Measurements from ENCODE around the gene PTGR3.

Gene PTGR3

DNA sequence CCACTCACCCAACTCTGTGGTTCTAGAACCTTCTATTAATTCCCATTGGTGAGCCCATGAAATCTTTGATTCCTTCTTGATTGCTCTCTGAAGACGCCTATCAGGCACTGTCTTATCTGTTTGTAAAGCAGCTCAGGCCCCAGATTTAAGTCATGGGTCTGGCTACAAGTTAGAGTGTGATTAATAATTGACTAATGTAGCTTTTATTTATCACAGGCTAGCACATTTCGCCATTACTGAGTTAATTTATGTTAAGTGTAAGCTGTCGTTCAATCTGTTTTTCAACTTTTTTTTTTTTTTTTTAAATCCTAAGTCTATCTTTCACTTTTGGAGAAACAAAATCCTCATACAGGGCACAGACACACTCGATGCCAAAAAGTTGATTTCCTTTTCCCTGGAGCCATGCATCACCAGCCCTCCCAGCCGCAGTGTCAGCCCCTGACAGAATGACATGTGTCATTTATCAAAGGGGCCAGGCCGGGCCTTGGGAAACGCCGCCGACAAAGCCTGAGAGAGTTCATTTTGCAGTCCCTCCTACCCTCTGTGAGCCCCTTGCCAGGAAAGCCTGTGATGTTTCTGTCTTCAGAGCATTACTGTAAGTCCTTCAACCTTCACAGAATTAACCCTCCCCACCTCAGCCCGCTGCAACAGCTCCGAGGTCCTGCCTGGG is 17.5 kb upstream of the PTGR3 start:
- Histone ChIP-seq H3K4me1 (ENCODE audit: control insufficient read depth, insufficient read depth, low read length, poor library complexity, severe bottlenecking) (peaks cover 9% of the 10 kb centered on the region), H3K27me3 (replicated peaks; ENCODE audit: control insufficient read depth, insufficient read depth, low read length, poor library complexity, severe bottlenecking) (no peaks in the 10 kb centered on the region), H3K27ac (ENCODE audit: insufficient read depth, low read length, poor library complexity, severe bottlenecking) (no peak overlapping the region), H3K36me3 (ENCODE audit: control insufficient read depth, insufficient read depth, low read length) (no peaks in the 10 kb centered on the region), H3K4me3 (ENCODE audit: insufficient read depth, low read depth, low read length, poor library complexity, severe bottlenecking) (no peak overlapping the region), H3K9me3 (ENCODE audit: control insufficient read depth, low read length) (no peaks in the 10 kb centered on the region)
- DNase-seq, result no peak

DNA sequence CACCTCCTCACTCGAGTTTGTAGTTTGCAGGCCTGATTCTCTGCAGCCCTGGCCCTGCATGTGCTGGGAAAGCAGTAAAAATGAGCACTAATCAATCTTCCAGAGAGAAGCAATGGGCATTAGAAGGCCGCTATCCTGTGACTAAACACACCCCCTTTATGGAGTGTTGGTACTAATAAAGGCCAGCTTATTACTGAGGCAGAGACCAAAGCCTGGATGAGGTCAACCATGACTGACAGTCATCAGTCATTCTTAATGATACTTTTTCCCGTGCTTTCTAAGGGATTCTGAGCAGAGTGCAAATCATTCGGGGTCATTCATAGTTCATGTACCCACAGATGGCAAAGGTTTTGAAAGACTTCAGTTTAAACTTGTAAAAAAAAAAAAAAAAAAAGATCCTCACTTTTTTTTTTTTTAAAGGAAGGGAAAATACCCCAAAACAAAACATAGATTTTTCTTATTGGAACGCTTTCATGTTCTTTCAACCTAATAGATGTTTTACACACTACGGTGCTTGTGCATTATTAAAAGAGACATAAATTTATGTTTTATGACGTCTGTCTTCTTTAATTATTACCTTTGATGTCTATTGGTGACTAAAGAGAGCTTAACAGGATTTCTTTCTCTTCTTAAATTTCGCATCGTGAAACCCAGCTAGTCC is 14.9 kb upstream of the PTGR3 start:
- H3K27ac ChIP-seq (ENCODE audit: insufficient read depth, low read length, poor library complexity, severe bottlenecking), result no peak overlapping the region
- DNase-seq, result no peak

GRCh38 chr18:75222407-75222806 is 13.5 kb upstream of the PTGR3 start:
- H3K27me3 ChIP-seq (replicated peaks; ENCODE audit: control insufficient read depth, insufficient read depth, low read length, poor library complexity, severe bottlenecking), result no peaks in the 10 kb centered on the region
- no peak overlapping the region for H3K27ac ChIP-seq (ENCODE audit: insufficient read depth, low read length, poor library complexity, severe bottlenecking)
- no peak overlapping the region for H3K4me3 ChIP-seq (ENCODE audit: insufficient read depth, low read depth, low read length, poor library complexity, severe bottlenecking)
- H3K4me1 ChIP-seq (ENCODE audit: control insufficient read depth, insufficient read depth, low read length, poor library complexity, severe bottlenecking), result peaks cover 13% of the 10 kb centered on the region
- DNase-seq, result no peak
- no peaks in the 10 kb centered on the region for H3K36me3 ChIP-seq (ENCODE audit: control insufficient read depth, insufficient read depth, low read length)
- H3K9me3 ChIP-seq (ENCODE audit: control insufficient read depth, low read length), result no peaks in the 10 kb centered on the region

More for the DNA sequence above, 14.9 kb upstream of the PTGR3 start:
- H3K4me1 ChIP-seq (ENCODE audit: control insufficient read depth, insufficient read depth, low read length, poor library complexity, severe bottlenecking), result peaks cover 9% of the 10 kb centered on the region
- no peaks in the 10 kb centered on the region for H3K36me3 ChIP-seq (ENCODE audit: control insufficient read depth, insufficient read depth, low read length)
- H3K4me3 ChIP-seq (ENCODE audit: insufficient read depth, low read depth, low read length, poor library complexity, severe bottlenecking), result no peak overlapping the region
- H3K9me3 ChIP-seq (ENCODE audit: control insufficient read depth, low read length), result no peaks in the 10 kb centered on the region
- no peaks in the 10 kb centered on the region for H3K27me3 ChIP-seq (replicated peaks; ENCODE audit: control insufficient read depth, insufficient read depth, low read length, poor library complexity, severe bottlenecking)

DNA sequence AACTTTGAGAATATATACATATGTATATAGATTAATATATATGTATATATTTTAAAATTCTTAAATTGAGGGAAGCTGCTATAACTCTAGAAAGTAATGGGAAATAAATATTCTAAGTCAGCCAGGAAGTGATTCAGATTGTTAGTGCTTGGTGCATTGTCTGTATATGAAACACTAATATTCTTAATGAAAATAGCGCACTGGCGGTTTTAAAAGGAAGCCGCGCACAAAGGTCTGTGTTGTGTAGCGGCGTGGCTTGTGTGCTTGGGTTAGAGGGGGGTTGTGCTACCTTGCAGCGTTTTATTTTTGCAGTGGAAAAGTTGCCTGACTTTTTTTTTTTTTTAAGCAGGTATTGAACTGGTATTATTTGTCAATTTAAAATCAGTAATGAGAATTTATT is 13.0 kb upstream of the PTGR3 start:
- H3K27ac ChIP-seq (ENCODE audit: insufficient read depth, low read length, poor library complexity, severe bottlenecking), result no peak overlapping the region
- peaks cover 15% of the 10 kb centered on the region for H3K4me1 ChIP-seq (ENCODE audit: control insufficient read depth, insufficient read depth, low read length, poor library complexity, severe bottlenecking)
- H3K4me3 ChIP-seq (ENCODE audit: insufficient read depth, low read depth, low read length, poor library complexity, severe bottlenecking), result no peak overlapping the region

DNA sequence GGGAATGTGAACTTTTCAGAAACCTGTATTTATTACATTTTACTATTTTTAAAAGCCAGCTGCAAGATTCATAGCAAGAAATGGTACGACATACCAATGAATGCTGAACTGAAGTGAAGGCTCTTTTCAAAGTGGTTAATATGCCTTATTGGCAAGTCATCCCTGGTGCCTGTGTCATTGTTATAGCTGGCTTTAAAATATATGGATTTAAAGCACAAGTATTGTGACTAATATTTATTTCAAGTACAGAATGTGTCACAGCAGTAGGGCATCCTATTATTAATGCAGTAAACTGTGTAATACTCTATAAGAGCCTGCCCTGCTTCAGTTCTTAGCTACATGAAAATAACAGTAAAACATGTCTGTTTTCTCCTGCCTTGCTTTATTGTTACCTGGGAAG is 12.5 kb upstream of the PTGR3 start:
- no peak for DNase-seq
- Histone ChIP-seq H3K27ac (ENCODE audit: insufficient read depth, low read length, poor library complexity, severe bottlenecking) (no peak overlapping the region), H3K4me1 (ENCODE audit: control insufficient read depth, insufficient read depth, low read length, poor library complexity, severe bottlenecking) (peaks cover 20% of the 10 kb centered on the region), H3K4me3 (ENCODE audit: insufficient read depth, low read depth, low read length, poor library complexity, severe bottlenecking) (no peak overlapping the region), H3K9me3 (ENCODE audit: control insufficient read depth, low read length) (no peaks in the 10 kb centered on the region), H3K36me3 (ENCODE audit: control insufficient read depth, insufficient read depth, low read length) (no peaks in the 10 kb centered on the region), H3K27me3 (replicated peaks; ENCODE audit: control insufficient read depth, insufficient read depth, low read length, poor library complexity, severe bottlenecking) (no peaks in the 10 kb centered on the region)

More for the DNA sequence above, 13.0 kb upstream of the PTGR3 start:
- no peaks in the 10 kb centered on the region for H3K27me3 ChIP-seq (replicated peaks; ENCODE audit: control insufficient read depth, insufficient read depth, low read length, poor library complexity, severe bottlenecking)
- no peaks in the 10 kb centered on the region for H3K36me3 ChIP-seq (ENCODE audit: control insufficient read depth, insufficient read depth, low read length)
- no peaks in the 10 kb centered on the region for H3K9me3 ChIP-seq (ENCODE audit: control insufficient read depth, low read length)
- no peak for DNase-seq

- Histone ChIP-seq H3K9me3 (ENCODE audit: control insufficient read depth, low read length) (no peaks in the 10 kb centered on the region), H3K27me3 (replicated peaks; ENCODE audit: control insufficient read depth, insufficient read depth, low read length, poor library complexity, severe bottlenecking) (no peaks in the 10 kb centered on the region), H3K4me1 (ENCODE audit: control insufficient read depth, insufficient read depth, low read length, poor library complexity, severe bottlenecking) (peaks cover 23% of the 10 kb centered on the region), H3K4me3 (ENCODE audit: insufficient read depth, low read depth, low read length, poor library complexity, severe bottlenecking) (no peak overlapping the region), H3K27ac (ENCODE audit: insufficient read depth, low read length, poor library complexity, severe bottlenecking) (no peak overlapping the region), H3K36me3 (ENCODE audit: control insufficient read depth, insufficient read depth, low read length) (no peaks in the 10 kb centered on the region)
- no peak for DNase-seq
Observed at GRCh38 chr18:75220551-75221355, 11.8 kb upstream of the PTGR3 start.

DNA sequence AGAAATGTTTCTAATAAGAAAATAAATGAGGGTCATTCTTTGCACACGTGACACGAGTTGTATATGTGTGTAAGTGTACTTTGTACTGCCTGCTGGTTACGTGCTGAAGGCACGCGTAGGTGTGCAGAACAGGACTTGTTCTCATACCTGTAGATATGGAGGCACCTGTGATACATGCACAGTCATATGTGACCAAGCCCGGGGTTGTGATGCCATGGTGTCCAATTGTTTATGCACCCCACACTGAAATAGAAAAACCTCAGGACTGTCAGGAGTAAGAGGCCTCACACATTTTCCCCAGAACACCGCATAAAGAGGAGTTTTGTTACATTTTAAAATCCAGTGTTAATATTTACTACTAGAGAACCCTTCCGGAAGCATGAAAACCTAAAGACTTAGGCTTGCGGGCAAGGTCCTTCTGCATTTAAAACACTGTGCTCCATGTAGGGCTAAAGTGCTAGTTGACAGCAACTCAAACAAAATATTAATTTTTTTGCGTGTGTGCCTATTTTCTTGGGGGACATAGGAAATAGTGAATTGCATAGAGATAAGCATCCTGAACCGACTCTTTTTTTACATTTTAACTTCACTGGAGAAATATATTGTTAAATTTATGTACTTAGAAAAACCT is 10.9 kb upstream of the PTGR3 start:
- Histone ChIP-seq H3K27me3 (replicated peaks; ENCODE audit: control insufficient read depth, insufficient read depth, low read length, poor library complexity, severe bottlenecking) (no peaks in the 10 kb centered on the region), H3K4me1 (ENCODE audit: control insufficient read depth, insufficient read depth, low read length, poor library complexity, severe bottlenecking) (peaks cover 30% of the 10 kb centered on the region), H3K9me3 (ENCODE audit: control insufficient read depth, low read length) (no peaks in the 10 kb centered on the region), H3K27ac (ENCODE audit: insufficient read depth, low read length, poor library complexity, severe bottlenecking) (no peak overlapping the region), H3K4me3 (ENCODE audit: insufficient read depth, low read depth, low read length, poor library complexity, severe bottlenecking) (no peak overlapping the region), H3K36me3 (ENCODE audit: control insufficient read depth, insufficient read depth, low read length) (no peaks in the 10 kb centered on the region)
- DNase-seq, result no peak

DNA sequence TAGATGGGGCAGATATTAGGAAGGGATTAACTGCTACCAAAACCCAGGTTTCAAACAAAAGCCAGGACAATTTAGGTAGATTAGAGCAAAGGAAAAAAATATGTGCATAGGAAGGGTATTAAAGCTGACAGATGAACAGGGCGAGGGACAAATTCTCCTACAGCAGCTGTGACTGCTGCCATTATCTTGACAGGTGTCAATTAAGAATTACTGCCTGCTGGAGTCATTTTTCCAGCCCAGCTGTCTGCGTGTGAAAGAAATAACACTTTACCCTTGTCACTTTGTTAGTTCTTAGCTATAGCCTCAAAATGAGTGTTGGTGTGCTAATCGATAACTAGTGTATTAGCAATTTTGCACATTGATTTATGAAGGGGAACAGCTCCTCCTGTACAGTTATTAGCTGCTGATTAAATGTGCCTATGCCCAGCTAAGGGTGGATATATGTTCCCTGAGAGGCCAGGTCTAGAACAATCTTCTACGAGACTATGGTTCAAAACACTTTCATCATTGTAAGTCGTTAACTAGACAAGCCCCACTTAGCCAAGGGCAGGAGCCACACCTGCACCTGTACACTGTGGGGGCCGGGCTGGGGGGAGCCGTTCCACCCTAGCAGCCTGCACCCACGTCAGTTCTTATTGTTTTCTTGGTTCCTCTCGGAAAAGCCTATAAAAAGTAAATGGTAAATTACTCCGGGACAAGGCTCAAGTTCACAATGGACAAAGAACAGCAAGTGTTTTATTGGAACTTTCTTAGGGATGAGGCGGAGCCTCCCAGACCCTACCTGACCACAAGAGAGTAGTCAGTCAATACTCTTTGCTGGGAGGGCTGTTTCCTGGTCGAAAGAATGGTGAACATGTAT is 9.4 kb upstream of the PTGR3 start:
- no peak overlapping the region for H3K27ac ChIP-seq (ENCODE audit: insufficient read depth, low read length, poor library complexity, severe bottlenecking)
- H3K36me3 ChIP-seq (ENCODE audit: control insufficient read depth, insufficient read depth, low read length), result no peaks in the 10 kb centered on the region
- H3K9me3 ChIP-seq (ENCODE audit: control insufficient read depth, low read length), result no peaks in the 10 kb centered on the region
- no peak overlapping the region for H3K4me3 ChIP-seq (ENCODE audit: insufficient read depth, low read depth, low read length, poor library complexity, severe bottlenecking)
- no peak for DNase-seq
- H3K4me1 ChIP-seq (ENCODE audit: control insufficient read depth, insufficient read depth, low read length, poor library complexity, severe bottlenecking), result peaks cover 33% of the 10 kb centered on the region
- H3K27me3 ChIP-seq (replicated peaks; ENCODE audit: control insufficient read depth, insufficient read depth, low read length, poor library complexity, severe bottlenecking), result no peaks in the 10 kb centered on the region

DNA sequence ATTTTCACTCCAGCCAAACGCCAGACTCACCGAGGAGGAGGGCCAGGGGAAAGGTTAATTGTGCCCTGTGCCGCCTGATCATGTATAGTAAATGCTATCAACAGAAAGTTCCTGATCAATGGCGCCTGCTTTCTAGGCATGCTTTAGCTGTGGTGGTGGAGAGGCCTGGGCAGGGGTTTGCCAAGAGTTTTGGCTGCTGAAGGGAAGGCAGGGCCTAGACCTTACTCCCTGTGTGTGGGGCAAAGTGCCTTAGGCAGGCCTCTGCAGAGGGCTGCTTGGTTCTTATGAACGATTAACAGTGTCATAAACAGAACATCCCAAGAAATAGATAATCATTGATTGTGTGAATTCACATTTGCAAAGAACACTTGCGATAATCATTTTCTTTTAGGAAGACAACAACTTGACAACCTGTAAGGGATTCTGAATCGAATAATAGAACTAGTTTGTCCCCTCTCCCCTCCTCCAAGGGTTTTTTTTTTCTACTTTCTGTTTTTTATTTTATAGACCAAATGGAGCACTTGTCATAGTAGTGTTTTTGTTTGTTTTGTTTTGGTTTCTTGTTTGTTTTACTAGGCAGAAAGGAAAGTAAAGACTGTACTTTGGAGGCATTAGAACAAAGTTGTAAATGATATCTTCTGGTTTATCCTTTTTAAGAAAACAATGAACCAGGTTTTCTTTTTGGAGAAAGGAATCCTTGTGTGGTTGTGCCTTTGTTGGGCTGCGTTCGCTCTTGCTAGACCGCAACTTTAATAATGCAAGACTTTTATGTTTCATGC is 8.2 kb upstream of the PTGR3 start:
- Histone ChIP-seq H3K4me3 (ENCODE audit: insufficient read depth, low read depth, low read length, poor library complexity, severe bottlenecking) (peak overlapping the region; percentile 20), H3K27ac (ENCODE audit: insufficient read depth, low read length, poor library complexity, severe bottlenecking) (peak overlapping the region; percentile 76), H3K4me1 (ENCODE audit: control insufficient read depth, insufficient read depth, low read length, poor library complexity, severe bottlenecking) (peaks cover 37% of the 10 kb centered on the region), H3K36me3 (ENCODE audit: control insufficient read depth, insufficient read depth, low read length) (no peaks in the 10 kb centered on the region), H3K9me3 (ENCODE audit: control insufficient read depth, low read length) (no peaks in the 10 kb centered on the region), H3K27me3 (replicated peaks; ENCODE audit: control insufficient read depth, insufficient read depth, low read length, poor library complexity, severe bottlenecking) (no peaks in the 10 kb centered on the region)
- DNase-seq, result no peak
